Liver (tissue), 9 donors: ENCODE data around the gene LRRC55. TPM values are rescaled to one million over a fixed set of nuclear protein-coding genes. Genes with fewer than 3 reads are reported as not detected.

Experiments used
- DNase-seq: peaks from one replicate; pipeline ENCODE4 v3.0.0-alpha.2; 2017; ENCODE audit warnings: low spot score
- H3K27ac ChIP-seq, 2 donors: one replicate each; pipeline ENCODE4 v1.7.0; 2013; ENCODE audit warnings: inconsistent platforms in 2 of 2, low read length in 2 of 2, control low read depth in 1 of 2, low read depth in 1 of 2, mild to moderate bottlenecking in 1 of 2
- H3K27me3 ChIP-seq, 4 donors: one replicate each; pipeline versions ENCODE4 v1.6.1 to v1.7.0; 2013; ENCODE audit warnings: low read length in 3 of 4, inconsistent platforms in 1 of 4, mild to moderate bottlenecking in 1 of 4, moderate library complexity in 1 of 4; ENCODE audit not compliant: control insufficient read depth in 4 of 4, insufficient read depth in 4 of 4
- H3K36me3 ChIP-seq, 4 donors: one replicate each; pipeline versions ENCODE4 v1.6.1 to v1.7.0; 2013; ENCODE audit warnings: low read length in 3 of 4, mild to moderate bottlenecking in 3 of 4, low read depth in 1 of 4, moderate library complexity in 1 of 4; ENCODE audit not compliant: control insufficient read depth in 4 of 4, insufficient read depth in 3 of 4
- H3K4me1 ChIP-seq, 4 donors: one replicate each; pipeline versions ENCODE4 v1.6.1 to v1.7.0; 2013; ENCODE audit warnings: low read length in 3 of 4, mild to moderate bottlenecking in 3 of 4, moderate library complexity in 1 of 4; ENCODE audit not compliant: control insufficient read depth in 4 of 4, insufficient read depth in 4 of 4
- H3K4me3 ChIP-seq, 3 donors: one replicate each; pipeline versions ENCODE4 v1.6.1 to v1.7.0; 2013; ENCODE audit warnings: low read length in 3 of 3, control low read depth in 1 of 3, low read depth in 1 of 3, mild to moderate bottlenecking in 1 of 3
- H3K9ac ChIP-seq, 2 donors: one replicate each; pipeline ENCODE4 v1.7.0; 2013; ENCODE audit warnings: low read length in 2 of 2, mild to moderate bottlenecking in 2 of 2, moderate library complexity in 2 of 2, control low read depth in 1 of 2, low read depth in 1 of 2
- H3K9me3 ChIP-seq, 4 donors: one replicate each; pipeline versions ENCODE4 v1.6.1 to v1.7.0; 2013; ENCODE audit warnings: low read length in 3 of 4; ENCODE audit not compliant: control insufficient read depth in 4 of 4
- ATF3 ChIP-seq: IDR thresholded peaks from 2 replicates; pipeline ENCODE4 v1.6.1; 2016; ENCODE audit warnings: antibody characterized with exemption
- CTCF ChIP-seq: fragments of 150-350 bp; IDR thresholded peaks from 2 replicates; pipeline ENCODE4 v1.5.1; 2017; ENCODE audit warnings: improper control_type of control experiment, low read depth, low read length; ENCODE audit not compliant: missing input control
- FOXA1 ChIP-seq: IDR thresholded peaks from 2 replicates; pipeline ENCODE4 v1.6.1; 2016; ENCODE audit warnings: antibody characterized with exemption
- HNF4A ChIP-seq, 2 donors: conservative IDR thresholded peaks; 2 replicates each; pipeline ENCODE4 v1.6.1; 2016; ENCODE audit warnings: antibody characterized with exemption in 2 of 2, mild to moderate bottlenecking in 2 of 2
- JUND ChIP-seq, 2 donors: IDR thresholded peaks; 2 replicates each; pipeline ENCODE4 v1.6.1; 2016; ENCODE audit warnings: antibody characterized with exemption in 2 of 2
- MAX ChIP-seq: IDR thresholded peaks from 2 replicates; pipeline ENCODE4 v1.6.1; 2016; ENCODE audit warnings: antibody characterized with exemption
- NR2F2 ChIP-seq: IDR thresholded peaks from 2 replicates; pipeline ENCODE4 v1.6.1; 2016; ENCODE audit warnings: antibody characterized with exemption
- REST ChIP-seq: IDR thresholded peaks from 2 replicates; pipeline ENCODE4 v1.6.1; 2016; ENCODE audit warnings: antibody characterized with exemption, mild to moderate bottlenecking
- RXRA ChIP-seq, 2 donors: IDR thresholded peaks; 2 replicates each; pipeline ENCODE4 v1.6.1; 2017 to 2018; ENCODE audit warnings: antibody characterized with exemption in 2 of 2, mild to moderate bottlenecking in 1 of 2
- SP1 ChIP-seq: IDR thresholded peaks from 2 replicates; pipeline ENCODE4 v1.6.1; 2018; ENCODE audit warnings: antibody characterized with exemption, mild to moderate bottlenecking
- YY1 ChIP-seq: IDR thresholded peaks from 2 replicates; pipeline ENCODE4 v1.6.1; 2016; ENCODE audit warnings: antibody characterized with exemption, mild to moderate bottlenecking
- ZBTB33 ChIP-seq: IDR thresholded peaks from 2 replicates; pipeline ENCODE4 v1.6.1; 2016; ENCODE audit warnings: antibody characterized with exemption
- WGBS: extraction: QIAGEN DNeasy Blood & Tissue Kit; methylation state at CpG from one replicate; pipeline ENCODE4 v1.1.7; 2013; 5-methylcytosine and 5-hydroxymethylcytosine counted together
- polyA plus RNA-seq, 2 donors: library from polyadenylated mRNA; stranded (reverse) in 1 of 2; unstranded in 1 of 2; fragments of 200-250 nt in 1 of 2; fragments of >200 nt in 1 of 2; fragmentation: Nextera tagmentation in 1 of 2; extraction: Ambion mirVana in 1 of 2; gene quantifications; one replicate each; pipeline versions ENCODE4 v1.2.1 to v1.2.3, GENCODE V29; 2013 to 2015
- total RNA-seq, 2 donors: library from RNA; depleted of rRNA; stranded (reverse); fragments of >200 nt; gene quantifications; one replicate each; pipeline ENCODE4 v1.2.3, GENCODE V29; 2014
- donor health status: healthy.
- donor health status: healthy.
- donor health status: healthy.
- donor health status: healthy.
- donor health status: healthy.

Gene LRRC55
- total and polyA plus RNA-seq, 4 donors: under 0.01 to 1.5 (median 0.72) TPM

DNA sequence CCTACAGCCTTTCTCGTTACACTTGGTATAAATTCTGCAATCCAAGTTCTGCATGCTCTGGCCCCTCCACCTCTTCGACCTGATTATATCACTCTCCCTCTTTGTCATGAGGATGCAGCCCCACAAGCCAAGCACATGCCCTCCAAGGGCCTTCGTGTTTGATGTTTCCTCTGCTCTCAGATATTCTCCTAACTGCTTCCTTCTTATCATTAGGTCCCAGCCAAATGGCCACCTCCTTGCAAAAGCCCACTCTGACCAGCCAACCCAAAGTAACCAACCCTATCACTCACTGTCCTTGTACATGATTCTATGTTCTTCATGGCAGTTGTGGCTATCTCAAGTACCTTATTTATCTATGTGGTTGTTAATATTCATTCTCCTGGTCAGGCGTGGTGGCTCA is 38.3 kb upstream of the LRRC55 start:
- 87% methylated on average over 4 of the region's 4 CpGs for WGBS

More for the DNA sequence above, 38.3 kb upstream of the LRRC55 start:
- Histone ChIP-seq H3K4me1 (no peaks in the 10 kb centered on the region), H3K9me3 (no peaks in the 10 kb centered on the region), H3K4me3 (no peak overlapping the region), H3K27ac (no peak overlapping the region), H3K9ac (no peak overlapping the region), H3K27me3 (no peaks in the 10 kb centered on the region), H3K36me3 (no peaks in the 10 kb centered on the region)
- TF ChIP-seq JUND (IDR thresholded peaks at IDR 0.05) (no peak), RXRA (IDR thresholded peaks at IDR 0.05) (no peak), NR2F2 (no peak), YY1 (no peak), SP1 (no peak), FOXA1 (no peak), HNF4A (conservative IDR thresholded peaks at IDR 0.05) (no peak), REST (no peak), ATF3 (no peak), ZBTB33 (no peak), MAX (no peak), CTCF (no peak)
- no peak for DNase-seq
